Transverse colon (tissue), 4 donors: ENCODE data around the gene CORO2B. TPM values are rescaled to one million over a fixed set of nuclear protein-coding genes. Genes with fewer than 3 reads are reported as not detected.
A peak's percentile ranks its signal among the peaks of the same experiment; 100 is the strongest.

Experiments used
- DNase-seq: peaks from one replicate; pipeline ENCODE4 v3.0.0-alpha.2; 2019
- H3K27ac ChIP-seq, 4 donors: fragments of 200-600 bp; sonication (generic); 2 replicates each; pipeline ENCODE4 v1.5.1; 2016 to 2018; ENCODE audit warnings: inconsistent platforms in 4 of 4
- H3K27me3 ChIP-seq: fragments of 200-600 bp; sonication (generic); 2 replicates; pipeline ENCODE4 v1.5.1; 2017; ENCODE audit warnings: inconsistent platforms
- H3K36me3 ChIP-seq, 4 donors: fragments of 200-600 bp; sonication (generic); 2 replicates each; pipeline ENCODE4 v1.5.1; 2017 to 2019; ENCODE audit warnings: inconsistent platforms in 4 of 4
- H3K4me1 ChIP-seq, 4 donors: fragments of 200-600 bp; sonication (generic); 2 replicates each; pipeline ENCODE4 v1.5.1; 2017 to 2020; ENCODE audit warnings: inconsistent platforms in 4 of 4
- H3K4me3 ChIP-seq, 4 donors: fragments of 200-600 bp; sonication (generic); 1 replicate in 1 of 4; 2 replicates in 3 of 4; pipeline versions ENCODE4 v1.5.1 to v1.6.1; 2017 to 2019; ENCODE audit warnings: inconsistent platforms in 4 of 4
- H3K9me3 ChIP-seq, 2 donors: fragments of 200-600 bp; sonication (generic); 2 replicates each; pipeline ENCODE4 v1.5.1; 2017 to 2019; ENCODE audit warnings: inconsistent platforms in 2 of 2
- EP300 ChIP-seq: sonication (generic); formaldehyde crosslinking; IDR thresholded peaks from one replicate; pipeline ENCODE4 v1.6.1; 2017; ENCODE audit warnings: antibody characterized with exemption, low read depth
- POLR2A ChIP-seq: fragments of 450-650 bp; IDR thresholded peaks from one replicate; pipeline ENCODE4 v1.6.1; 2016; ENCODE audit warnings: antibody characterized with exemption, mild to moderate bottlenecking, moderate library complexity
- POLR2AphosphoS5 ChIP-seq, 3 donors: sonication (generic); formaldehyde crosslinking; IDR thresholded peaks; one replicate each; pipeline ENCODE4 v1.6.1; 2016; ENCODE audit warnings: antibody characterized with exemption in 3 of 3
- WGBS, 2 donors: methylation state at CpG; one replicate each; pipeline ENCODE4 v1.1.5; 2018; ENCODE audit warnings: low coverage in 1 of 2; 5-methylcytosine and 5-hydroxymethylcytosine counted together
- in situ Hi-C, 4 donors: fragments of 200-750 bp; cut with MboI; loops; one replicate each; pipeline versions ENCODE4 v1.15.0 to v1.15.1; 2017; ENCODE audit warnings: low sequenced_read_pairs in 3 of 4, low pct_ligation_motif_present in 1 of 4, low pct_unique_long_range_greater_than_20kb in 1 of 4
- intact Hi-C: fragments of 100-400 bp; cut with DNase I; formaldehyde crosslinking; loops from one replicate; pipeline ENCODE4 v1.15.1; 2023; ENCODE audit warnings: low total_unique reads
- total RNA-seq, 4 donors: library from RNA; depleted of rRNA; stranded (reverse); fragments of >200 nt; gene quantifications; one replicate each; pipeline ENCODE4 v1.1.0, GENCODE V29; 2016
- TF ChIP-seq, protein P1 (sequence below), 5 experiments: fragments of 200-600 bp in 3 of 5; fragments of 450-650 bp in 2 of 5; sonication (generic) in 3 of 5; IDR thresholded peaks; 1 replicate in 2 of 5; 2 replicates in 3 of 5; pipeline ENCODE4 v1.5.1; 2016 to 2017; ENCODE audit warnings: antibody characterized with exemption in 5 of 5, inconsistent platforms in 3 of 5, mild to moderate bottlenecking in 2 of 5, moderate library complexity in 1 of 5

Gene CORO2B
- total RNA-seq, 4 donors from 2014 or later: 0.40 to 2.2 (median 2.0) TPM

DNA sequence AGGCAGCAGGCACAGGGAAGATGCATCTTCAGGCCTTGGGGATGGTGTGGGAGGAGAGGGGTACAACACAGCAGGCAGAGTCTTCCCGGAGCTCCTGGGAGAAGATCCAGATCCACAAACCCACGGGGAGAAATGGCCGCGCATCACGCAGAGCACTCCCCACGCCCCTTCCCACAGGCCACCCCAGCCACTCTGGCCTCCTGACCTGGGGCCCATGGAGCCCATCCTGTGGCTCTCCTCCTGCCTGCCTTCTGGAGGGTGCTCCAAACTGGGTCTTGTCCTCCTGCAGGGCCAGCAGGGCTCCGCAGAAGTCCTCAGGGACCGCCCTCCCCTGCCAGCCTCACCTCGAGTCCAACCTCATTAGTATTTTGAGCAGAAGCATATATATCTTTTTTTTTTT is 17.9 kb downstream of the CORO2B start:
- H3K4me1 ChIP-seq: peaks cover 0 to 16% (median 0%) of the 10 kb centered on the region in 4 donors
- no peak overlapping the region for H3K27ac ChIP-seq
- no peaks in the 10 kb centered on the region for H3K36me3 ChIP-seq
- WGBS, 2 donors: 85 to 94% methylated on average over 5 to 9 of the region's 9 CpGs
- no peak overlapping the region for H3K4me3 ChIP-seq
- no peak for DNase-seq
- no peaks in the 10 kb centered on the region for H3K27me3 ChIP-seq
- in situ Hi-C loops: no loop called here
- intact Hi-C loops: no loop called here
- TF ChIP-seq, protein P1, sequence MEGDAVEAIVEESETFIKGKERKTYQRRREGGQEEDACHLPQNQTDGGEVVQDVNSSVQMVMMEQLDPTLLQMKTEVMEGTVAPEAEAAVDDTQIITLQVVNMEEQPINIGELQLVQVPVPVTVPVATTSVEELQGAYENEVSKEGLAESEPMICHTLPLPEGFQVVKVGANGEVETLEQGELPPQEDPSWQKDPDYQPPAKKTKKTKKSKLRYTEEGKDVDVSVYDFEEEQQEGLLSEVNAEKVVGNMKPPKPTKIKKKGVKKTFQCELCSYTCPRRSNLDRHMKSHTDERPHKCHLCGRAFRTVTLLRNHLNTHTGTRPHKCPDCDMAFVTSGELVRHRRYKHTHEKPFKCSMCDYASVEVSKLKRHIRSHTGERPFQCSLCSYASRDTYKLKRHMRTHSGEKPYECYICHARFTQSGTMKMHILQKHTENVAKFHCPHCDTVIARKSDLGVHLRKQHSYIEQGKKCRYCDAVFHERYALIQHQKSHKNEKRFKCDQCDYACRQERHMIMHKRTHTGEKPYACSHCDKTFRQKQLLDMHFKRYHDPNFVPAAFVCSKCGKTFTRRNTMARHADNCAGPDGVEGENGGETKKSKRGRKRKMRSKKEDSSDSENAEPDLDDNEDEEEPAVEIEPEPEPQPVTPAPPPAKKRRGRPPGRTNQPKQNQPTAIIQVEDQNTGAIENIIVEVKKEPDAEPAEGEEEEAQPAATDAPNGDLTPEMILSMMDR (IDR thresholded peaks at IDR 0.05): no peak
- TF ChIP-seq POLR2AphosphoS5 (IDR thresholded peaks at IDR 0.05): no peak
- TF ChIP-seq EP300: no peak
- no peak for TF ChIP-seq POLR2A
- H3K9me3 ChIP-seq: no peaks in the 10 kb centered on the region

DNA sequence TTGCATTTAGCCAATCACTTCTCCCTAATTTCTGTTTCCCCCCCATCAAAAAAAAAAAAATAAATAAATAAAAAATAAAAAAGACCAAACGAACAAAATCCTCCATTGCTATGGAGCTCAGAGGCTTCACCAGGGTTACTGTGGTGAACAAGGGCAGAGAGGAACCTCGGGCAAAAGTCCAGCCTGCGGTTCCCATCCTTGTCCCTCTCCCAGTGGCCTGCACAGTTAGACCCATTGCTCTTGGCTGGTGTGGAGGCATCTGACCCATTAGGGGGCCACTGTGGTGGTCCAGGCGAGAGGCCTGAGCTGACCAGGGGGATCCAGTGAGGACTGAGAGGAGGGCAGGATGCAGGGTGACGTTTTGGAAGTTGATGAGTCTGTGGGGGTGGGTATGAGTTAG is 18.8 kb downstream of the CORO2B start:
- in situ Hi-C loops: no loop called here
- H3K4me1 ChIP-seq: peaks cover 0 to 16% (median 0%) of the 10 kb centered on the region in 4 donors
- H3K36me3 ChIP-seq: no peaks in the 10 kb centered on the region
- TF ChIP-seq, protein P1 (IDR thresholded peaks at IDR 0.05): no peak
- TF ChIP-seq POLR2AphosphoS5 (IDR thresholded peaks at IDR 0.05): no peak
- no peak for TF ChIP-seq EP300
- no peak for TF ChIP-seq POLR2A
- no peaks in the 10 kb centered on the region for H3K9me3 ChIP-seq
- no peak overlapping the region for H3K4me3 ChIP-seq
- H3K27ac ChIP-seq: no peak overlapping the region
- no peak for DNase-seq
- 73% methylated on average over 5 of the region's 5 CpGs; no CpG with 5 or more reads in 1 of the 2 donors for WGBS, 2 donors
- H3K27me3 ChIP-seq: no peaks in the 10 kb centered on the region
- intact Hi-C loops: no loop called here

DNA sequence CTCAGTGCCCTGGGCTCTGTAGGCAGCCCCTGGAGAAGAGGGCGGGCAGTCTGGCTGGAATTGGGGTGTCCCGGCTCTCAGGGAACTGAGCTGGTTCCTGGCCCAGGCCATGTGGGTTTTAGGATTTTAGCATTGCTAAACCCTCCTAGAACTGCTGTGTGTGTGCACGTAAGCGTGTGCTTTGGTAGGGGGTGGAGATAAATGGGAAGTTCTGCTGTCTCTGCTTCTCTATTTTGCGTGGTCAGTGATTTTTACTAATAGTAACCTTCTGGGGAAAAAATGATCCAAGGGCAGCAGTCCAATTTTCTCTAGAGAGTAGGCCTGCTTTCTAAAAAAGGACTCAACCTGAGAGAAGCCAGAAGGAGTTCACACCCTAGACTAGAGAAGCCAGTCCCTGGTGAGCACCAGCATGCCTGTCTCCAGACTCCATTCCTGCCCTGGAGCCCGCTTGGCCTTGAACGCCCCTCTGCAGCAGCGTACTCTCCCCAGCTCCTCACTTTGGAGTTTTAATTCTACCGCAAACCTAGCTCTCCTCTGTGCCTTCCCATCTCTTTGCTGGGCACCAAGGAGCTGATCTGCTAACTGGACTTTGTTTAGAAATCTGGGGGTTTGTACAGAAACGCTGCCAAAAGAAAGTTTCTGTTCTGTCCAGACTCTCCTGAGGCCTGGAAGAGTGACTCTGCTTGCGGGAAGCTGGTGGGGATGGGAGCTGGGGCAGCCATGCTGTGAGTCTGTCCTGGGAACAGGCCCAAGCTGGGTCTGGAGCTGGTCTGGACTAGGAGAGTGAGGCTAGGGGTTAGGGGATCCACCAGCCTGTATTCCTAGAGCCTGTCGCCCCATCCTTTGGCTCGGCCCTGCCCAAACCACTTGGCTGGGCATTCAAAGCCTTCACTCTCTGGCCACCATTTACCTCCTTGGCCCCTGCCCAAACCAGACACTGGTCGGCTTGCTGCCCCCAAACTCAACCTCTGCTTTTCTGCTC is 19.7 kb downstream of the CORO2B start:
- in situ Hi-C loops (no loop called here), intact Hi-C loops (no loop called here)
- 83% methylated on average over 14 of the region's 14 CpGs; no CpG with 5 or more reads in 1 of the 2 donors for WGBS, 2 donors
- no peaks in the 10 kb centered on the region for H3K36me3 ChIP-seq
- no peaks in the 10 kb centered on the region for H3K27me3 ChIP-seq
- peak overlapping the region in 1 of 4 donors; percentile 19 for H3K27ac ChIP-seq
- no peaks in the 10 kb centered on the region for H3K9me3 ChIP-seq
- TF ChIP-seq EP300 (no peak), POLR2AphosphoS5 (IDR thresholded peaks at IDR 0.05) (no peak), POLR2A (no peak)
- TF ChIP-seq, protein P1 (IDR thresholded peaks at IDR 0.05): no peak
- H3K4me1 ChIP-seq: peaks cover 0 to 16% (median 0%) of the 10 kb centered on the region in 4 donors
- no peak for DNase-seq
- no peak overlapping the region for H3K4me3 ChIP-seq

DNA sequence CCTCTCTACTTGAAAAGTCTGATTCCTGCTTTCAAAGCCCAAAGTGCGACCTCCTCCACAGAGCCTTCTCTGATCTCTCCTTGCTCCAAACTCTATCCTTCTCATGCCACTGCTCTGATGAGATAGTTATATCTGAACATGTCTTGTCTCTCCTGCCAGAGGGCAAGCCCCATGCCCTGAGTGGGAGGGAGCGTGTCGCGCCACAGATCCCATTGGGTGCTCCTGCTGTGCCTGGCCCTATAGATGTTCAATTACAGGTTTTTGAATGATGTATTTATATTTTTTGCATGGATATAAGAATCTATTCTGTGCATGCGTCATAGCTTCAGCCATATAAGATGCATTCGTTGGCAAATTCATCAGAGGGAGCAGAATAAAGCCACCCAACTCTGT is 20.4 kb downstream of the CORO2B start:
- no peak for DNase-seq
- TF ChIP-seq POLR2AphosphoS5 (IDR thresholded peaks at IDR 0.05): no peak
- TF ChIP-seq POLR2A: no peak
- TF ChIP-seq EP300: no peak
- TF ChIP-seq, protein P1 (IDR thresholded peaks at IDR 0.05): no peak
- 92 to 95% methylated on average over 2 to 6 of the region's 6 CpGs for WGBS, 2 donors
- intact Hi-C loops: no loop called here
- Histone ChIP-seq H3K4me3 (no peak overlapping the region), H3K4me1 (peaks cover 0 to 16% (median 0%) of the 10 kb centered on the region in 4 donors), H3K36me3 (no peaks in the 10 kb centered on the region), H3K27ac (peak overlapping the region in 1 of 4 donors; percentile 19), H3K9me3 (no peaks in the 10 kb centered on the region), H3K27me3 (no peaks in the 10 kb centered on the region)
- in situ Hi-C loops: no loop called here
